HUES6 (cell line): ENCODE data around the gene DAD1.

ENCODE experiments used
- H3K27ac ChIP-seq: 2 replicates; pipeline ENCODE4 v1.7.0; 2013; ENCODE audit warnings: low read depth, mild to moderate bottlenecking, low read length, inconsistent platforms
- H3K27me3 ChIP-seq: 2 replicates; pipeline ENCODE4 v1.6.1; 2013; ENCODE audit warnings: low read length; ENCODE audit not compliant: control insufficient read depth, insufficient read depth
- H3K36me3 ChIP-seq: 2 replicates; pipeline ENCODE4 v1.6.1; 2013; ENCODE audit warnings: low read length; ENCODE audit not compliant: control insufficient read depth, insufficient read depth
- H3K4me1 ChIP-seq: 2 replicates; pipeline ENCODE4 v1.6.1; 2013; ENCODE audit warnings: low read length; ENCODE audit not compliant: control insufficient read depth, insufficient read depth
- H3K4me3 ChIP-seq: 2 replicates; pipeline ENCODE4 v1.5.1; 2013; ENCODE audit warnings: low read depth, low read length
- H3K9ac ChIP-seq: one replicate; pipeline ENCODE4 v1.6.1; 2013; ENCODE audit warnings: mild to moderate bottlenecking, low read length
- H3K9me3 ChIP-seq: 2 replicates; pipeline ENCODE4 v1.6.1; 2013; ENCODE audit warnings: low read depth, low read length; ENCODE audit not compliant: control insufficient read depth, insufficient read depth

The DAD1 gene

DNA sequence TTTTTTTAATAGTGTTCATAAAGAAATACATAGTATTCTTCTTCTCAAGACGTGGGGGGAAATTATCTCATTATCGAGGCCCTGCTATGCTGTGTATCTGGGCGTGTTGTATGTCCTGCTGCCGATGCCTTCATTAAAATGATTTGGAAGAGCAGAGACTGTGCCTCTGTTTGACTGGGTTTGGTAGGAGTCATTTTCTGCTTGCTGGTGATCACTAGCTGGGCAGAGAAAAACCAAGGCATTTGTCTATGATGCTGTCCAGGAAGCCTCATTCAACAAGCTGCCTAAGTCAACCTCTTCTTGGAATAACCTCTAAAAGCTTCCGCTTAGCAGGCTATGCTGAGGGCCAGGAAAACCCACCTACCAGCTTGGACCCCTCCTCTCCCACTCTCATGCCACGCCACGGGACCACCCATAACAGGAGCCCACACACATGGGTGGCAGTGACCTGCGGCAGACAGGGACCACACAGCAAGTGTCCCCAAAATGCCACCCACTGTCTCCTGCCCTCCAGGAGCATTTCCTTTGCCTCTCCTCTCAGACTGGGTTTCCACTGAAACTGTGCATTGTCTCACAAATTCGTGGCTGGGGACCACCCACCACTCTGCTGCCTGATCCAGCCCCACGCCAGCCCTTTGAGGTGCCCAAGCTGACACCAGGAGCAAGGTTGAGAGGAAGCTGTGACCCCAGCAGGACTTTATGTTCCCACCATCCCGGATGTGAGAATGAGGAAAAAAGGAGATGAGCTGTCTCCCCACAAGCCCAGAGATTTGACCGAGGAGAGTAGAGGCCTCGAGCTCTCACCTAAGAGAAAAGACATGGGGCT is 36.8 kb downstream of the DAD1 start:
- Histone ChIP-seq H3K9me3 (no peaks in the 10 kb centered on the region), H3K9ac (no peak overlapping the region), H3K4me1 (peaks cover 36% of the 10 kb centered on the region), H3K27ac (no peak overlapping the region), H3K36me3 (no peaks in the 10 kb centered on the region), H3K4me3 (no peak overlapping the region), H3K27me3 (no peaks in the 10 kb centered on the region)

DNA sequence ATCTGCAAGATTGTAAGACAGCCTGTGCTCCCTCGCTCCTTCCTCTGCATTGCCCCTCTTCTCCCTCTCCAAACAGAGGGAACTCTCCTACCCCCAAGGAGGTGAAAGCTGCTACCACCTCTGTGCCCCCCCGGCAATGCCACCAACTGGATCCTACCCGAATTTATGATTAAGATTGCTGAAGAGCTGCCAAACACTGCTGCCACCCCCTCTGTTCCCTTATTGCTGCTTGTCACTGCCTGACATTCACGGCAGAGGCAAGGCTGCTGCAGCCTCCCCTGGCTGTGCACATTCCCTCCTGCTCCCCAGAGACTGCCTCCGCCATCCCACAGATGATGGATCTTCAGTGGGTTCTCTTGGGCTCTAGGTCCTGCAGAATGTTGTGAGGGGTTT is 37.4 kb downstream of the DAD1 start:
- Histone ChIP-seq H3K27me3 (no peaks in the 10 kb centered on the region), H3K9ac (peak overlapping the region; percentile 42), H3K36me3 (no peaks in the 10 kb centered on the region), H3K4me3 (no peak overlapping the region), H3K9me3 (no peaks in the 10 kb centered on the region), H3K4me1 (peaks cover 40% of the 10 kb centered on the region), H3K27ac (no peak overlapping the region)

DNA sequence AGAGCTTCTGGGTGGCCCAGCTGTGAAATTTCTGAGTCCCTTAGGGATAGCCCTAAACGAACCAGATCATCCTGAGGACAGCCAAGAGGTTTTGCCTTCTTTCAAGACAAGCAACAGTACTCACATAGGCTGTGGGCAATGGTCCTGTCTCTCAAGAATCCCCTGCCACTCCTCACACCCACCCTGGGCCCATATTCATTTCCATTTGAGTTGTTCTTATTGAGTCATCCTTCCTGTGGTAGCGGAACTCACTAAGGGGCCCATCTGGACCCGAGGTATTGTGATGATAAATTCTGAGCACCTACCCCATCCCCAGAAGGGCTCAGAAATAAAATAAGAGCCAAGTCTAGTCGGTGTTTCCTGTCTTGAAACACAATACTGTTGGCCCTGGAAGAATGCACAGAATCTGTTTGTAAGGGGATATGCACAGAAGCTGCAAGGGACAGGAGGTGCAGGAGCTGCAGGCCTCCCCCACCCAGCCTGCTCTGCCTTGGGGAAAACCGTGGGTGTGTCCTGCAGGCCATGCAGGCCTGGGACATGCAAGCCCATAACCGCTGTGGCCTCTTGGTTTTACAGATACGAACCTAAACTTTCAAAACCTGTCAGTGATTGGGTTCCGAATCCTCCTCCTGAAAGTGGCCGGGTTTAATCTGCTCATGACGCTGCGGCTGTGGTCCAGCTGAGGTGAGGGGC is 38.9 kb downstream of the DAD1 start:
- Histone ChIP-seq H3K27ac (peak overlapping the region; percentile 46), H3K36me3 (no peaks in the 10 kb centered on the region), H3K27me3 (no peaks in the 10 kb centered on the region), H3K9ac (peak overlapping the region; percentile 21), H3K9me3 (no peaks in the 10 kb centered on the region), H3K4me3 (no peak overlapping the region), H3K4me1 (peaks cover 43% of the 10 kb centered on the region)

- Histone ChIP-seq H3K9ac (no peak overlapping the region), H3K4me1 (peaks cover 43% of the 10 kb centered on the region), H3K9me3 (no peaks in the 10 kb centered on the region), H3K27ac (no peak overlapping the region), H3K36me3 (no peaks in the 10 kb centered on the region), H3K27me3 (no peaks in the 10 kb centered on the region), H3K4me3 (no peak overlapping the region)
Observed at GRCh38 chr14:22549324-22549962, 39.6 kb downstream of the DAD1 start.

DNA sequence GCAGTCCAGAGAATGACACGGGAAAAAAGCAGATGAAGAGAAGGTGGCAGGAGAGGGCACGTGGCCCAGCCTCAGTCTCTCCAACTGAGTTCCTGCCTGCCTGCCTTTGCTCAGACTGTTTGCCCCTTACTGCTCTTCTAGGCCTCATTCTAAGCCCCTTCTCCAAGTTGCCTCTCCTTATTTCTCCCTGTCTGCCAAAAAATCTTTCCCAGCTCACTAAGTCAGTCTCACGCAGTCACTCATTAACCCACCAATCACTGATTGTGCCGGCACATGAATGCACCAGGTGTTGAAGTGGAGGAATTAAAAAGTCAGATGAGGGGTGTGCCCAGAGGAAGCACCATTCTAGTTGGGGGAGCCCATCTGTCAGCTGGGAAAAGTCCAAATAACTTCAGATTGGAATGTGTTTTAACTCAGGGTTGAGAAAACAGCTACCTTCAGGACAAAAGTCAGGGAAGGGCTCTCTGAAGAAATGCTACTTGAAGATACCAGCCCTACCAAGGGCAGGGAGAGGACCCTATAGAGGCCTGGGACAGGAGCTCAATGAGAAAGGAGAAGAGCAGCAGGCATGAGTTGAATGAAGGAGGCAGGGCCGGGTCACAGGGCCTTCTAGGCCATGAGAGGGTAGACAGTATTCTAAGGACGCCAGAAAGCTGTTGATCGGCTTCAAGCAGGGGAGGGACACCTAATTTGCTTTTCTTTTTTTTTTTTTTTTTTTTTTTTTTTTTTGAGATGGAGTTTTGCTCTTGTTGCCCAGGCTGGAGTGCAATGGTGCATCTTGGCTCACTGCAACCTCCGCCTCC is 40.9 kb downstream of the DAD1 start:
- Histone ChIP-seq H3K27ac (no peak overlapping the region), H3K4me1 (peaks cover 43% of the 10 kb centered on the region), H3K36me3 (no peaks in the 10 kb centered on the region), H3K27me3 (no peaks in the 10 kb centered on the region), H3K9me3 (no peaks in the 10 kb centered on the region), H3K9ac (no peak overlapping the region), H3K4me3 (no peak overlapping the region)

DNA sequence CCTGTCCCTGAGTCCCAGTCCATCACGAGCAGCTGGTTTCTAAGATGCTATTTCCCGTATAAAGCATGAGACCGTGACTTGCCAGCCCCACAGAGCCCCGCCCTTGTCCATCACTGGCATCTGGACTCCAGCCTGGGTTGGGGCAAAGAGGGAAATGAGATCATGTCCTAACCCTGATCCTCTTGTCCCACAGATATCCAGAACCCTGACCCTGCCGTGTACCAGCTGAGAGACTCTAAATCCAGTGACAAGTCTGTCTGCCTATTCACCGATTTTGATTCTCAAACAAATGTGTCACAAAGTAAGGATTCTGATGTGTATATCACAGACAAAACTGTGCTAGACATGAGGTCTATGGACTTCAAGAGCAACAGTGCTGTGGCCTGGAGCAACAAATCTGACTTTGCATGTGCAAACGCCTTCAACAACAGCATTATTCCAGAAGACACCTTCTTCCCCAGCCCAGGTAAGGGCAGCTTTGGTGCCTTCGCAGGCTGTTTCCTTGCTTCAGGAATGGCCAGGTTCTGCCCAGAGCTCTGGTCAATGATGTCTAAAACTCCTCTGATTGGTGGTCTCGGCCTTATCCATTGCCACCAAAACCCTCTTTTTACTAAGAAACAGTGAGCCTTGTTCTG is 41.6 kb downstream of the DAD1 start:
- Histone ChIP-seq H3K9me3 (no peaks in the 10 kb centered on the region), H3K4me3 (no peak overlapping the region), H3K4me1 (peaks cover 40% of the 10 kb centered on the region), H3K27me3 (no peaks in the 10 kb centered on the region), H3K9ac (no peak overlapping the region), H3K36me3 (no peaks in the 10 kb centered on the region), H3K27ac (no peak overlapping the region)

GRCh38 chr14:22546722-22547071 is 42.3 kb downstream of the DAD1 start:
- no peak overlapping the region for H3K27ac ChIP-seq
- no peak overlapping the region for H3K4me3 ChIP-seq
- H3K27me3 ChIP-seq: no peaks in the 10 kb centered on the region
- H3K9ac ChIP-seq: no peak overlapping the region
- no peaks in the 10 kb centered on the region for H3K36me3 ChIP-seq
- H3K9me3 ChIP-seq: no peaks in the 10 kb centered on the region
- H3K4me1 ChIP-seq: peaks cover 38% of the 10 kb centered on the region

- Histone ChIP-seq H3K27ac (no peak overlapping the region), H3K4me3 (no peak overlapping the region), H3K4me1 (peaks cover 33% of the 10 kb centered on the region), H3K27me3 (no peaks in the 10 kb centered on the region), H3K9ac (no peak overlapping the region), H3K36me3 (no peaks in the 10 kb centered on the region), H3K9me3 (no peaks in the 10 kb centered on the region)
Observed at GRCh38 chr14:22545842-22546721, 42.9 kb downstream of the DAD1 start.

DNA sequence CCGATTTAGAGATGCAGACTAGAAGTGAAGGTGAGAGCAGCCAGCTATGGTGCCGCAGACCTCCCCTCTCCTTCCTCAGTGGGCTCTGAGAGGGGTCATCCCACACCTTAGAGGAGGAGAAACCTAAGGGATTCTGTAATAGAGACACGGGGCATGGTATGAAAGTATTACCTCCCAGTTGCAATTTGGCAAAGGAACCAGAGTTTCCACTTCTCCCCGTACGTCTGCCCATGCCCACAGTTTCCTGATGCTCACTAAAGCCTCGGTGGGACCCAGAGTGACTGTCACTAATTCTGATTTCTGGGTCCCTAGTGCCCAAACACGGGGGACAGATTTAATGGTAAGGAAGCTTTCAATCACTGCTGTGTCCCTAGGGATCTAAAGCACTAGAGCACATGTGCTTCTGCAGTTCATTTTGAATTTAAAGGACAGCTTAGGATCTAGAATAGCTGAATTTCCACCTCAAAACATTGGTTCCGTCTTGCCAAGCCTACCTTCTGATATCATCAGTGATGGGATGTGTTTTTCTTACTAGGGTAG is 44.1 kb downstream of the DAD1 start:
- Histone ChIP-seq H3K36me3 (no peaks in the 10 kb centered on the region), H3K9ac (no peak overlapping the region), H3K9me3 (no peaks in the 10 kb centered on the region), H3K27me3 (no peaks in the 10 kb centered on the region), H3K4me3 (no peak overlapping the region), H3K27ac (no peak overlapping the region), H3K4me1 (peaks cover 23% of the 10 kb centered on the region)

GRCh38 chr14:22544406-22544805 is 44.6 kb downstream of the DAD1 start:
- no peak overlapping the region for H3K4me3 ChIP-seq
- no peaks in the 10 kb centered on the region for H3K36me3 ChIP-seq
- H3K27ac ChIP-seq: no peak overlapping the region
- no peak overlapping the region for H3K9ac ChIP-seq
- no peaks in the 10 kb centered on the region for H3K9me3 ChIP-seq
- H3K4me1 ChIP-seq: peaks cover 19% of the 10 kb centered on the region
- no peaks in the 10 kb centered on the region for H3K27me3 ChIP-seq
